OCI-LY3 (cell line): ENCODE results near the gene UBE2D3.

Source experiments
- EZH2phosphoT487 ChIP-seq: fragments of 200-600 bp; shearing (Covaris generic); IDR thresholded peaks from 2 replicates; pipeline ENCODE4 v1.6.1; 2018; ENCODE audit warnings: antibody characterized with exemption, mixed run types, low read depth
- TF ChIP-seq, protein P1 (sequence below): fragments of 200-600, 300-600 bp; sonication (generic); IDR thresholded peaks from 2 replicates; pipeline ENCODE4 v1.5.1; 2014; ENCODE audit warnings: antibody characterized with exemption, low read length, low read depth

DNA sequence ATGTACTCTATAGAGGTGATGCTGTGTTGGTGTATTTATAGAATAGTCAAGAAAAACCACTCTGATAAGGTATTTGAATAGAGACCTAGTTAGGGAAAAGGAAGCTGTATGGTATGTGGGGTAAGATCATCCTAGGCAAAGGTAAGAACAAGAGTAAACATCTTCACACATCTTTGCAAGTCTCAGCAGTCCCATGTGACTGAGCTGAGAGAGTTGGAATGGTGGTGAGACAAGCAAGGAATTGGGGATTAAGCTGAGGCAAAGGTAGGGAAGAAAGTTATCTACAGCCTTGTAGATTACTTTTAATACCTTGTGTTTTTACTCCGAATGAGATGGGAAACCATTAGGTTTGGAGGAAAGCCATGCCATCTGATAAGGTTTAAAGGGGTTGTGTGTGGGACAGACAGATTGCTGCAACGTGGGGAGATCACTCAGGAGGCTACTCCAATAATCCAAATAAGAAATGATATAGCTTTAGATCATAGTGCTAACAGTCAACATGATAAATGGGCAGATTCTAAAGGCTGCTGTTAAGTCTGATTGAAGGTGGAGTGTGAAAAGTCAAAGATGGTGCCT is 34.9 kb downstream of the UBE2D3 start:
- TF ChIP-seq, protein P1, sequence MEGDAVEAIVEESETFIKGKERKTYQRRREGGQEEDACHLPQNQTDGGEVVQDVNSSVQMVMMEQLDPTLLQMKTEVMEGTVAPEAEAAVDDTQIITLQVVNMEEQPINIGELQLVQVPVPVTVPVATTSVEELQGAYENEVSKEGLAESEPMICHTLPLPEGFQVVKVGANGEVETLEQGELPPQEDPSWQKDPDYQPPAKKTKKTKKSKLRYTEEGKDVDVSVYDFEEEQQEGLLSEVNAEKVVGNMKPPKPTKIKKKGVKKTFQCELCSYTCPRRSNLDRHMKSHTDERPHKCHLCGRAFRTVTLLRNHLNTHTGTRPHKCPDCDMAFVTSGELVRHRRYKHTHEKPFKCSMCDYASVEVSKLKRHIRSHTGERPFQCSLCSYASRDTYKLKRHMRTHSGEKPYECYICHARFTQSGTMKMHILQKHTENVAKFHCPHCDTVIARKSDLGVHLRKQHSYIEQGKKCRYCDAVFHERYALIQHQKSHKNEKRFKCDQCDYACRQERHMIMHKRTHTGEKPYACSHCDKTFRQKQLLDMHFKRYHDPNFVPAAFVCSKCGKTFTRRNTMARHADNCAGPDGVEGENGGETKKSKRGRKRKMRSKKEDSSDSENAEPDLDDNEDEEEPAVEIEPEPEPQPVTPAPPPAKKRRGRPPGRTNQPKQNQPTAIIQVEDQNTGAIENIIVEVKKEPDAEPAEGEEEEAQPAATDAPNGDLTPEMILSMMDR: no peak
- no peak for TF ChIP-seq EZH2phosphoT487
